ENCODE data around the gene CTAGE15.
"Not testable (repeated sequence)": the region's sequence is repeated elsewhere in the genome, so short reads cannot be mapped to it uniquely, and the experiment has no call there.

DNA sequence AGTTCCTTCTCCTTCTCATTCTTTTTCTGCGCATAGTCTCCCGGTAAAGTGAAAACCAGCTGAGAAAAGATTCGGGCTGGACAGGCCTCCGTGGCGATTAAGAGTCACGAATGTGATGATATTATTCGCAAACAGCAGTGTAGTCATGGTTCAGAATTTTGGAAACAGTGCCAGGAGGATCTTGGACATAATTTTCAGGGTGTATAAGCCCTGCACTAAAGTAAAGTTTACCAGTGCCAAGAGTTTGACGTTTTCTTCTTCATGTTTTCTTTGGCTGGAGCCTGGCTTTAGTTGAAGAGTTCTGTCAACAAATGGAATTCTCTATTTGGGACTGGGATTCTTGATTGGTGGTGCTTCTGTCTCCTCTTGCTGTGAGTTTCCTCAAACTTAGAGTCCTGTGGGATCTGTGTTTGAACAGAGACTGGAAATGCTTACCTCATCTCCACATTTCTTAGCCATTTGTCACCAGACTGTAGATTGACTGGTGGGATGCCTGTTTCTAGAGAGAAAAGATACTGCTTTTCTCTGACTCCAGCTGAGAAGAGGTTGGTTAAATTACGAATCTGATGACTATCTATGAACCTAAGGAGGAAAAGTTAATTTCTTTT is 49.2 kb upstream of the CTAGE15 start:
- TF ChIP-seq IRF2 (CRISPR knock-in tag; IDR thresholded peaks at IDR 0.05); TAF1 (CRISPR knock-in tag; IDR thresholded peaks at IDR 0.05); FOXP1 (IDR thresholded peaks at IDR 0.05); FOXP1 (CRISPR knock-in tag; IDR thresholded peaks at IDR 0.05); STAT5B (CRISPR knock-in tag; IDR thresholded peaks at IDR 0.05); EEA1 (CRISPR knock-in tag; IDR thresholded peaks at IDR 0.05; ENCODE audit: borderline replicate concordance); ZSCAN12 (CRISPR knock-in tag; IDR thresholded peaks at IDR 0.05); POLR2AphosphoS2 (IDR thresholded peaks at IDR 0.05; ENCODE audit: low read depth, low read length): not testable (repeated sequence)
